NB4 (cell line): ENCODE data around the gene AQP12A.

Experiments
- POLR2A ChIP-seq: IDR thresholded peaks from 2 replicates; pipeline ENCODE4 v1.6.1; 2011; ENCODE audit warnings: mild to moderate bottlenecking; ENCODE audit not compliant: insufficient read length; ENCODE audit errors: extremely low read depth
- TF ChIP-seq, protein P1 (sequence below): IDR thresholded peaks from one replicate; pipeline ENCODE4 v1.5.1; 2012; ENCODE audit warnings: low read depth, low read length

- TF ChIP-seq, protein P1, sequence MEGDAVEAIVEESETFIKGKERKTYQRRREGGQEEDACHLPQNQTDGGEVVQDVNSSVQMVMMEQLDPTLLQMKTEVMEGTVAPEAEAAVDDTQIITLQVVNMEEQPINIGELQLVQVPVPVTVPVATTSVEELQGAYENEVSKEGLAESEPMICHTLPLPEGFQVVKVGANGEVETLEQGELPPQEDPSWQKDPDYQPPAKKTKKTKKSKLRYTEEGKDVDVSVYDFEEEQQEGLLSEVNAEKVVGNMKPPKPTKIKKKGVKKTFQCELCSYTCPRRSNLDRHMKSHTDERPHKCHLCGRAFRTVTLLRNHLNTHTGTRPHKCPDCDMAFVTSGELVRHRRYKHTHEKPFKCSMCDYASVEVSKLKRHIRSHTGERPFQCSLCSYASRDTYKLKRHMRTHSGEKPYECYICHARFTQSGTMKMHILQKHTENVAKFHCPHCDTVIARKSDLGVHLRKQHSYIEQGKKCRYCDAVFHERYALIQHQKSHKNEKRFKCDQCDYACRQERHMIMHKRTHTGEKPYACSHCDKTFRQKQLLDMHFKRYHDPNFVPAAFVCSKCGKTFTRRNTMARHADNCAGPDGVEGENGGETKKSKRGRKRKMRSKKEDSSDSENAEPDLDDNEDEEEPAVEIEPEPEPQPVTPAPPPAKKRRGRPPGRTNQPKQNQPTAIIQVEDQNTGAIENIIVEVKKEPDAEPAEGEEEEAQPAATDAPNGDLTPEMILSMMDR = no peak
- TF ChIP-seq POLR2A = no peak
Measured at GRCh38 chr2:240732184-240732583, 40.5 kb downstream of the AQP12A start.
